22Rv1 (cell line): ENCODE results near the gene SGK1.

Experiments used
- H3K27ac ChIP-seq: fragments of 450-650 bp; 2 replicates; pipeline ENCODE4 v1.5.1; 2017
- CTCF ChIP-seq: fragments of 450-650 bp; IDR thresholded peaks from 2 replicates; pipeline ENCODE4 v1.5.1; 2017; ENCODE audit warnings: mild to moderate bottlenecking
- ZFX ChIP-seq: fragments of 450-650 bp; IDR thresholded peaks from 2 replicates; pipeline ENCODE4 v1.6.1; 2017; ENCODE audit warnings: antibody characterized with exemption, borderline replicate concordance

SGK1 gene

GRCh38 chr6:134352786-134353480 lies 35.0 kb upstream of the SGK1 start:
- no peak overlapping the region for H3K27ac ChIP-seq
- TF ChIP-seq CTCF (no peak), ZFX (no peak)

- TF ChIP-seq ZFX, result no peak
- TF ChIP-seq CTCF, result no peak
- no peak overlapping the region for H3K27ac ChIP-seq
Measured at GRCh38 chr6:134351615-134352474, 33.9 kb upstream of the SGK1 start.

GRCh38 chr6:134347885-134348805 lies 30.2 kb upstream of the SGK1 start:
- H3K27ac ChIP-seq, result no peak overlapping the region
- TF ChIP-seq ZFX (no peak), CTCF (no peak)

- no peak overlapping the region for H3K27ac ChIP-seq
- TF ChIP-seq CTCF, result no peak
- TF ChIP-seq ZFX, result no peak
Measured at GRCh38 chr6:134346932-134347545, 29.1 kb upstream of the SGK1 start.

GRCh38 chr6:134345789-134346188 lies 27.9 kb upstream of the SGK1 start:
- TF ChIP-seq ZFX (no peak), CTCF (no peak)
- no peak overlapping the region for H3K27ac ChIP-seq

GRCh38 chr6:134343066-134343465 lies 25.2 kb upstream of the SGK1 start:
- H3K27ac ChIP-seq, result no peak overlapping the region
- TF ChIP-seq CTCF (no peak), ZFX (no peak)
